NCI-H1930 (cell line): ENCODE data around the gene ADGRG3.
"Not testable (repeated sequence)": the region's sequence is repeated elsewhere in the genome, so short reads cannot be mapped to it uniquely, and the experiment has no call there.

ENCODE experiments used
- DNase-seq, 2 experiments: peaks; one replicate each; lab custom pipeline; 2025; lab: John Stamatoyannopoulos, UW

Gene ADGRG3

DNA sequence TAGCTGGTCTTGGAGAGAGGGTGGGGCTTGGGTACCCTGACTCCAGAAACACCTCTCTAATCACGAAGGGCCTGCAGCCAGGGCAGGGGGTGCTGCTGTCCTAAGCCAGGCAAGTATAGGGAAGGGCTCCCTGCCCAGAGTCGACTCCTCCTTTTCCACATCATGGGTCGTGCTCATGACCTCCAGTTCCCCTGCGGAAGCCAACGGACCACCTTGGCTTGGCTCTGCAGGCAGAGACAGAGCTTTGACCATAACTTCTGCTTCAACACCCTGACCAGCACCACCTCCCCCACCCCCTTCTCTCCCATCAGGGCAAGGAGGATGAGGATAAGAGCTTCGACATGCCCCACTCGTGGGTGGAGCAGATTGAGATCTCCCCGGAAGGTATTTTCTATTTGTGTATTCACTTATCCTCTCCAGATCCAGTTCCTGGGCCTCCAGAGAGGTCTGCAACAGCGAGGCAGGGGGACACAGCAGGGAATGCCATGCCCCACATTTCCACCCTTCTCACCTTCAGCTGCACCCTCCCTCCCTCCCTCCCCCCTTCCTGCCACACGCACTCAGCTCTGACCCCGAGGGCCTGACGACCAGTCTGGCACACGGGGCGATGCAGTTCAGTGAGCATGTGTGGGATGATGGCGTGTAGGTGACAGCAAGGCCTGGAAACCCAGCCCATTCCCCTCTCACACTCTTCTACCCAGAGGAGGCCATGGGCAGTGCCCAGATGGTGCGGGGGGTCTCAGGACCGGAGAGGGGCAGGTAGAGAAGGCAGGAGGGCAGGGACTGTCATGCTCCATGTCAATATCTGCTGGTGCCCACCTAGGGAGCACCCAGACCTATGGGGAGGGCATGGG lies 53.5 kb downstream of the ADGRG3 start:
- no peak for DNase-seq

DNA sequence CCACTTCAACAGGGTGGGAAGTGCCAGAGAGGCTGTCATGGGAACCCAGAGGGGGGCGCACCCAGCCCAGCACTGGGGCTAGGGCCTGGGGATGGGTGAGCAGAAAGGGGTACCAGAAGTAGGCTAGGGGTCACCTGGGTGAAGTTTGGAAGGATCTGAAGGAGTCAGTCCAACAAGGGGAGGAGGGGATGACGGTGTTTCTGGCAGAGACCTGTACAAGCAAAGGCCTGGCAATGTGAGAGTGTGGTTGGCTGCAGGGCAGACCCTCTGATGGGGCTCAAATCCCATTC lies 54.0 kb downstream of the ADGRG3 start:
- DNase-seq: no peak

DNA sequence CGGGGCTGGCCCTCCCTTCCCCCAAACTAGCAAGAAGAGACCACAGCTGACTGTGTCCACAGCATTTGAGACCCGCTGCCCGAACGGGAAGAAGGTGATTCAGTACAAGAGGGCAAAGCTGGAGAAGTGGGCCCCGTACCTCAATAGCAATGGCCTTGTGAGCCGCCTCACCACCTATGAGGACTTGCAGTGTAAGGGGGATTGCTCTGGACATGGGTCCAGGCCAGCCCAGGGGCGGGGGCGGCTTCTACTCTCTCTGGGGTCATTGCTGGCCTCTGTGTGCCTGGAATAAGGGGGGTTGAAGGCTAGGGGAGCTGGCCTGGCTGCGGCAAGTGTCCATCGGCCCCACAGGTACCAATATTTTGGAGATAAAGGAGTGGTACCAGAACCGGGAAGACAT lies 54.5 kb downstream of the ADGRG3 start:
- no peak for DNase-seq

- no peak for DNase-seq
Observed at GRCh38 chr16:57723170-57723569, 55.1 kb downstream of the ADGRG3 start.

GRCh38 chr16:57724531-57724930 lies 56.4 kb downstream of the ADGRG3 start:
- DNase-seq: no peak

DNA sequence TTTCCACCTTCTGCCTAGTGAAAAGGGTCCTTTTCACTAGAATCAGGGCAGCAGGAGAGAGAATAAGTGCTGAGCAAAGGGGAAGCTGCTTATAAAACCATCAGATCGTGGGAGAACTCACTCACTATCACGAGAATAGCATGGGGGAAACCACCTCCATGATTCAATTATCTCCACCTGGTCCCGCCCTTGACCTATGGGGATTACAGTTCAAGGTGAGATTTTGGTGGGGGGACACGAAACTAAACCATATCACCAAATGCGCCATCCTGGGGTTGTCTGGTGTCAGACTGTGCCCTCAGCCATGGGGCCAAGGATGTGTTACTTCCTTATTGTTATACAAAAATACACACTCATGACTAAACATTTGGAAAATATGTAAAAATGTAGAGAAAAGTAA lies 57.0 kb downstream of the ADGRG3 start:
- DNase-seq: no peak

DNA sequence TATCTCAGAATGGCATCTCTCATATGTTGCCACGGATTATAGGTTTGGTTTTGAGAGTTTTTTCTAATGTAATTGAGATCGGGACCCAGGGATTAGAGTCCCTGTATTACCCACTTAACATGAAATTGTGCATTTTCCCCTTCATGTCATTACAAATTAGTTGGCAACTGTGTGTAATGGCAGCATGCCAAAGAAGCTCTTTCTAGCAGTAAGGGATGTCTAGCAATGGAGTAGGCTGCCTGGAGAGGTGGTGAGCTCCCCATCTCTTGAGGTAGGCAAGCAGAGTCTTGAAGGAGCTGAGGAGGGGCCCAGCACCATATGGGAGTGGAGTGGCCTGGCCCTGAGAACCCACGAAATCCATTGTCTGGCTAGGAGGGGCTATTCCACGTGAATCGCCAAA lies 57.4 kb downstream of the ADGRG3 start:
- DNase-seq: no peak

- no peak for DNase-seq
Observed at GRCh38 chr16:57725976-57726375, 57.9 kb downstream of the ADGRG3 start.

- DNase-seq: no peak
Observed at GRCh38 chr16:57726433-57726947, 58.4 kb downstream of the ADGRG3 start.

DNA sequence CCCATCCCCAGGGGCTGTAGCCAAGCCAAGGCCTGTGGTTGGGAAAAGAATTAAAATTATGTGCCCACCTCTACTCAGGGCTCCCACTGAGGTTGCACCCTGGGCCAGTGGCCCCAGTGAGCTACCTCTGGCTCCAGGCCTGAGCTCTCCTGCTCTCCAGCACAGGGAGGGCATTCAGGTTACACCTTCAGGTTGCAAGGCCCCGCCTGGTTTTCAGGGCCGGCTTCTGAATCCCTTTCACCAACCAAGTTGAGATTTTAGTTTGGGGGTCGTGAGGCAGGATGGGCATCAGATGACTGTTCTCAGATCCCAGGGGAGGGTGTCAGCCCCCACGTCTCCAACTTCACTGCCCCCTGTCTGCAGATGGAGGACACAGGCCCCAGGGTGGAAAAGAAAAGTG lies 59.5 kb downstream of the ADGRG3 start:
- DNase-seq: no peak

DNA sequence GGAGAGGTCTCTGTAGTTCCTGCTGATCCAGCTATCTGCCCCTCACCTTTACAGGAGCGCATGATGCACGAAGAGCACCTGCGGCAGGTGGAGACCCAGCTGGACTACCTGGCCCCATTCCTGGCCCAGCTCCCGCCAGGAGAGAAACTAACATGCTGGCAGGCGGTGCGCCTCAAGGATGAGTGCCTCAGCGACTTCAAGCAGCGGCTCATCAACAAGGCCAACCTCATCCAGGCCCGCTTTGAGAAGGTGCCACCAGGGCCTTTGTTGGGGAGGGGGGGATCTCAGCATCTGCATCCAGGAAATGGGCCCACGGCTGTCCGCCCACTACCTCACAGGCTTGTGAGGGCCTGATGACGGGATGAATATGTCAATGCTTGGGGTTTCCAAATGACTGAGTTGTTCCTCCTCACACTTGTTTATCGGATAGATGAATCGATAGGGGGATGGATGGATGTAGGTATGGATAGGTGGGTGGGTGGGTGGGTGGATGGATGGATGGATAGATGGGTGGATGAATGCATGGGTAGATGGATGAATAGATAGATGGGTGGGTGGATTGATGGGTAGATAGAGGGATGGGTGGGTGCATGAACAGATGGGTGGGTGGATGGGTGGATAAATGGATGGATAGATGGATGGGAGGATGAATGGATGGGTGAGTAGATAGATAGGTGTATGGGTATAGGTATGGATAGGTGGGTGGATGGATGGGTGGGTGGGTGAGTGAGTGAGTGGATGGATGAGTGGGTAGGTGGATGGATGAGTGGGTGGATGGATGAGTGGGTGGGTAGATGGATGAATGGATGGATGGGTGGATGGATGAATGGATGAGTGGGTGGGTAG lies 60.5 kb downstream of the ADGRG3 start:
- DNase-seq: no peak

GRCh38 chr16:57729182-57729484 lies 61.0 kb downstream of the ADGRG3 start:
- no peak for DNase-seq

- DNase-seq: not testable (repeated sequence)
Observed at GRCh38 chr16:57729852-57730251, 61.7 kb downstream of the ADGRG3 start.

DNA sequence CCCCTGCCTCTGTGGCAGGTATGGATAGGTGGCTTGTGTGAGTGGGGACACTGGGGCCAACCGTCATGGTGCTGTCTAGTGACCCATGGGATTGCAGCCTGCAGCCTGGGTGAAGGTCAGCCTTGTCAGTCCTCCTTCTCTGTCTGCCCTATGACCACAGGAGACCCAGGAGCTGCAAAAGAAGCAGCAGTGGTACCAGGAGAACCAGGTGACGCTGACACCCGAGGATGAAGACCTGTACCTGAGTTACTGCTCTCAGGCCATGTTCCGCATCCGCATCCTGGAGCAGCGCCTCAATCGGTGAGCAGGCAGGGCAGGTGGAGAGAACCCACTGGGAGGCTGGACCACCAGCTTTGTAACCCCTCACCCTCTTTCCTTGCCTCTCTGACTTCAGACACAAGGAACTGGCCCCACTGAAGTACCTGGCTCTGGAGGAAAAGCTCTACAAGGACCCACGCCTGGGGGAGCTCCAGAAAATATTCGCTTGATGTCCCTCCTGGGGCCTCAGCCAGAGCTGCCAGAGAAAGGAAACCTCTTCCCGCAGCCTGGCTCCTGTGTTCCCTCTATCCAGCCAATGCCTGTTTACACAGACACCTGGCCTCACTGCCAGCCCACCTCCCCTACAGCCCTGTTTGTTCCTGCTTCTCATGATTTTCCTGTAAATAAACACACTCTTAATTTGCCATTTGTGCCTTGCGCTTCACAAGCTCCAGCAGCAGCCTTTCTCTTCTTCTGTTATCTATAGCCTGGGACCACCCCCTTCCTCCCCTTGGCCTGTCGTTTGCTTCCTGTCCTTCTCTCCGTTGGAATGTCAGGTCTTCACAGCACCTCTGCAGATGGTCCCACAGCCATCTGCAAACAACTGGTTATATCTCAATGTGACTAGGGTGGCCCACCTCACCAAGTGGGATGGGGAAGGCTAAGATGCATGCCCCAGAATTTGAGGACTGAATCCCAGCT lies 62.9 kb downstream of the ADGRG3 start:
- no peak for DNase-seq

DNA sequence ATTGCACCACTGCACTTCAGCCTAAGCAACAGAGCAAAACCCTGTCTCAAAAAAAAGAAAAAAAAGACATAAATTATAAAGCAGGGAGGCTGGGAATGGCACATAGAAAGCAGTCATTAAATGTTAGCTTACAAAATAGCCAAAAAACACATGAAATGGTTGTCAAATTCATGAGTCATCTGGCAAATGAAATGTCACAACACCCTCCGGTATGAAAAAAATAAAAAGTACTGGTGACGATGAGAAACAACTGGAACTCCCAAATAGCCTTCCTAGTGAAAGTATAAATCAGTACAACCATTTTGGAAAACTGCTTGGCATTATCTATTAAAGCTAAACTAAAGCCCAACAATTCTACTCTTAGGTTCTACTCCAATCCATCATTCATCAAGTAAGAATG lies 63.9 kb downstream of the ADGRG3 start:
- no peak for DNase-seq

GRCh38 chr16:57732714-57733113 lies 64.6 kb downstream of the ADGRG3 start:
- no peak for DNase-seq

DNA sequence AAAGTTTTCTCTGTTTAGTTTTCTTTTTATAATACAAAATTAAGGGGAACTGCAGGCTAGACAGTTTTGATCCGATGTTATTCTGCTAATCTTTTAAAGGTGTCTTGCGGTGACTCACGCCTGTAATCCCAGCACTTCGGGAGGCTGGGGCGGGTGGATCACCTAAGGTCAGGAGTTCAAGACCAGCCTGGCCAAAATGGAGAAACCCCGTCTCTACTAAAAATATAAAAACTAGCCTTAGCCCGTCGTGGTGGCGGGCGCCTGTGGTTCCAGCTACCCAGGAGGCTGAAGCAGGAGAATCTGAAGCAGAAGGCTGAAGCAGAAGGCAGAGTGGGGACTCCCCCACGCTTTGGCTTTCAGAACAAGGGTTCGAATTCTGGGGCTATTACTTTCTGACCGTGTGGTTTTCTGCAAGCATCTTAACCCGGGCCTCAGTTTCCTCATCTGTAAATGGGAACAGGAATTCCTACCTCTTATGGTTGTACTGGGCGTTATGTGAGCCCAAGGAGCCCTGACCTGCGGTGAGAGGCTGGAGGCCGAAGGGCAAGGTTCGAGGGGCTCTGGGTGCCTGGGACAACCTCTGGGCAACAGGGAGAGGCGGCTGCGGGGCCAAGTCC lies 66.3 kb downstream of the ADGRG3 start:
- DNase-seq: no peak

DNA sequence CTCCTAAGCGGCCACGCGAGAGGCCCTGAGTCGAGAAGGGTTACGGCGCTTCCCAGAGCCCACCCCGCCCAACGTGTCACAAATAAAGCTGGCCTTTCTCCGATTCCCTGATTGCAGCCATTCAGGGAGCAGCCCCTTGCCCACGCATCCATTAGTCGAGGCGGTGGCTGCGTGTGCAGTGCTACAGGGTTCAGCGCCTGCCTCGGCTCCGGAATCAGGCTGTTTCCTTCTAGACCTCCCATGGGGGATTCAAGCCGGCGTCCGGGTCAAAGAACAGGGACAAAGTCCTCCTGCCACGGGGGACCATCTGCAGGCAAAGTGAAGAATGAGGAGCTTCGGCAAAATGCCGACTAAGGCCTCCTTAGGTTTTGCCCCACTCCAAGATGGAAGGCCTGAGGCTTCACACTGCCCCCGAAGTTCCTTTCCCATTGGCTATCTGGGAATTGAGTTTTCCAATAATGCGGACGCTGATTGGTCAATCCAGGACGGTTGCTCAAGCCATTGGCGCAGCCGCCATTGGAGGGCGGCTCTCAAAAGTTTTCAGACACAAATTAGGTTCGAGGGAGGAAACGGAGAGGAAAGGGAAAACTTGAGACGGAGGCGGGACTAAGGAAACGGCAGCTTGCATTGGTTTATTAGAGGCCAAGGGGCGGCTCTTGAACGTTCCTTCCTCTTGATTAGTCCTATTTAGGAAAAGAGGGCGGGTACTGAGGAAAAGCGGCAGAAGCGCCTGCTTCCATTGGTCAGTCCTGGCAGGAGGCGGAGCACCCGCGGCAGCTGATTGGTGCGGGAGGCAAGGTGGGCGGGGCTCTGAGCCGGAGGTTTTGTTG lies 67.0 kb downstream of the ADGRG3 start:
- peak; percentile 96 to 98 for DNase-seq

DNA sequence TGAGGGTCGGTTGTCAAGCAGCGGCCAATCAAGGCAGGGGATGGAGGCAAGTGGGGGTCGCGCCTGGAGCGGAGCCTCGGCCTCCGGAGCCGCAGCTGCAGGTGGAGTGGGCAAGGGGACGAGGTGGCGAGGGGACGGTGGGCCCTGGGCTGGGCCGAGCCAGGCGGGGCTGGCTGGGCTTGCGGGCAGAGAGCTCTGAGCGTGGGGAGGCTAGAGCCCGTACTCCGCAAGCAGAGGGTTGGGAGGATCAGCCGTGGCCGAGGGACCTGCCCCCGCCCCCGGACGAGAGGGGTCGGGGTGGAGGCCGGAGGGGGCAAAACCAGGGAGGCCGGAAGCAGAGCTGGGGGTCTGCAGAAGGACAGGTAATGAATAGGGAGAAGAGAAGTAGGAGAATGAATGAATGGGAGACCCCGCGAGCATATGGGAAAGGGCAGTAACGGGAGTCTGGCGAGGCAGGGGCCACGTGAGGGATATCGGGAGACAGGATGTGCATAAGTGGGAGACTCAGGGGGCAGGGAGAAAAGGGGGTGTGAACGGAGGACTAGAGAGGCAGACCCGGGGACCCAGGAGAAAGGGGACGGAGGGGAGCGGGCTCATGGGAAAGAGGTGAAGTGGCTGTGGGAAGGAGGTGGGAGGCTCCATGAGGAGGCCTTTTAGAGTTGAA lies 67.8 kb downstream of the ADGRG3 start, which contains the start of gene KATNB1:
Gene KATNB1, plus strand, starts transcription at position 16 of the 664 bp plus-strand sequence. CDS start 1,474 bp downstream, outside the sequence.
- DNase-seq: no peak
